T-helper 1 cell treated with Interleukin-12 subunit alpha and Interleukin-12 subunit beta and Interleukin-4 antibody, amounts not matched to agents 30 μg/mL and 1 μg/mL, for 36 hours (primary cell): ENCODE data around the gene TRIM62.
A peak's percentile ranks its signal among the peaks of the same experiment; 100 is the strongest.
"Not testable (repeated sequence)": the region's sequence is repeated elsewhere in the genome, so short reads cannot be mapped to it uniquely, and the experiment has no call there.

Experiments
- H3K27ac Mint-ChIP-seq: one replicate; pipeline ENCODE4 v1.8.0; 2021; ENCODE audit warnings: mild to moderate bottlenecking, mixed read lengths
- H3K27me3 Mint-ChIP-seq: one replicate; pipeline ENCODE4 v1.8.0; 2021; ENCODE audit warnings: low read depth, mixed read lengths
- H3K36me3 Mint-ChIP-seq: one replicate; pipeline ENCODE4 v1.8.0; 2021; ENCODE audit warnings: low read depth, mixed read lengths
- H3K4me1 Mint-ChIP-seq: one replicate; pipeline ENCODE4 v1.8.0; 2021; ENCODE audit warnings: low read depth, mixed read lengths
- H3K4me3 Mint-ChIP-seq: one replicate; pipeline ENCODE4 v1.8.0; 2021; ENCODE audit warnings: mild to moderate bottlenecking, moderate library complexity, mixed read lengths
- H3K9me3 Mint-ChIP-seq: one replicate; pipeline ENCODE4 v1.8.0; 2021; ENCODE audit warnings: mixed read lengths

TRIM62 gene

GRCh38 chr1:33122483-33123178 lies 59.2 kb downstream of the TRIM62 start:
- Mint-ChIP-seq H3K27ac (no peak overlapping the region), H3K36me3 (peaks cover 16% of the 10 kb centered on the region), H3K4me3 (no peak overlapping the region), H3K27me3 (no peaks in the 10 kb centered on the region), H3K4me1 (peaks cover 15% of the 10 kb centered on the region), H3K9me3 (no peaks in the 10 kb centered on the region)

GRCh38 chr1:33121728-33122127 lies 60.1 kb downstream of the TRIM62 start:
- Mint-ChIP-seq H3K27ac (no peak overlapping the region), H3K4me1 (peaks cover 12% of the 10 kb centered on the region), H3K9me3 (no peaks in the 10 kb centered on the region), H3K4me3 (no peak overlapping the region), H3K27me3 (no peaks in the 10 kb centered on the region), H3K36me3 (peaks cover 11% of the 10 kb centered on the region)

GRCh38 chr1:33120436-33121231 lies 61.2 kb downstream of the TRIM62 start:
- Mint-ChIP-seq H3K4me3 (no peak overlapping the region), H3K27me3 (no peaks in the 10 kb centered on the region), H3K9me3 (no peaks in the 10 kb centered on the region), H3K36me3 (peaks cover 7% of the 10 kb centered on the region), H3K27ac (no peak overlapping the region), H3K4me1 (peaks cover 4% of the 10 kb centered on the region)

GRCh38 chr1:33119532-33120217 lies 62.2 kb downstream of the TRIM62 start:
- Mint-ChIP-seq H3K9me3 (no peaks in the 10 kb centered on the region), H3K27ac (no peak overlapping the region), H3K4me1 (no peaks in the 10 kb centered on the region), H3K4me3 (no peak overlapping the region), H3K27me3 (no peaks in the 10 kb centered on the region), H3K36me3 (peaks cover 1% of the 10 kb centered on the region)

- Mint-ChIP-seq H3K36me3 (no peaks in the 10 kb centered on the region), H3K9me3 (no peaks in the 10 kb centered on the region), H3K27ac (peak overlapping the region; percentile 2), H3K4me1 (no peaks in the 10 kb centered on the region), H3K4me3 (no peak overlapping the region), H3K27me3 (no peaks in the 10 kb centered on the region)
These were observed 62.8 kb downstream of the TRIM62 start for GRCh38 chr1:33119050-33119449.

GRCh38 chr1:33118274-33118673 lies 63.6 kb downstream of the TRIM62 start:
- Mint-ChIP-seq H3K27me3 (no peaks in the 10 kb centered on the region), H3K36me3 (no peaks in the 10 kb centered on the region), H3K9me3 (no peaks in the 10 kb centered on the region), H3K4me3 (no peak overlapping the region), H3K27ac (peak overlapping the region; percentile 47), H3K4me1 (no peaks in the 10 kb centered on the region)

GRCh38 chr1:33117440-33118085 lies 64.3 kb downstream of the TRIM62 start:
- Mint-ChIP-seq H3K36me3 (no peaks in the 10 kb centered on the region), H3K9me3 (no peaks in the 10 kb centered on the region), H3K27ac (no peak overlapping the region), H3K27me3 (no peaks in the 10 kb centered on the region), H3K4me1 (no peaks in the 10 kb centered on the region), H3K4me3 (no peak overlapping the region)

GRCh38 chr1:33111965-33112364 lies 69.9 kb downstream of the TRIM62 start:
- peaks cover 4% of the 10 kb centered on the region for H3K4me1 Mint-ChIP-seq
- no peak overlapping the region for H3K27ac Mint-ChIP-seq
- peaks cover 5% of the 10 kb centered on the region for H3K36me3 Mint-ChIP-seq
- H3K9me3 Mint-ChIP-seq = peaks cover 12% of the 10 kb centered on the region
- peaks cover 3% of the 10 kb centered on the region for H3K27me3 Mint-ChIP-seq
- H3K4me3 Mint-ChIP-seq = no peak overlapping the region

- Mint-ChIP-seq H3K36me3 (peaks cover 9% of the 10 kb centered on the region), H3K27me3 (peaks cover 3% of the 10 kb centered on the region), H3K9me3 (peaks cover 12% of the 10 kb centered on the region), H3K27ac (no peak overlapping the region), H3K4me3 (no peak overlapping the region), H3K4me1 (peaks cover 4% of the 10 kb centered on the region)
These were observed 71.4 kb downstream of the TRIM62 start for GRCh38 chr1:33110477-33110876.

GRCh38 chr1:33100119-33100415 lies 81.8 kb downstream of the TRIM62 start:
- Mint-ChIP-seq H3K4me1 (peaks cover 56% of the 10 kb centered on the region), H3K36me3 (peaks cover 26% of the 10 kb centered on the region), H3K27ac (peak overlapping the region; percentile 96)
- H3K4me3 Mint-ChIP-seq, H3K27me3 Mint-ChIP-seq, H3K9me3 Mint-ChIP-seq: not testable (repeated sequence)

GRCh38 chr1:33099290-33100118 lies 82.3 kb downstream of the TRIM62 start:
- Mint-ChIP-seq H3K27me3 (no peaks in the 10 kb centered on the region), H3K9me3 (no peaks in the 10 kb centered on the region), H3K4me1 (peaks cover 62% of the 10 kb centered on the region), H3K4me3 (peak overlapping the region; percentile 81), H3K36me3 (peaks cover 26% of the 10 kb centered on the region), H3K27ac (peak overlapping the region; percentile 96)

- peak overlapping the region; percentile 96 for H3K27ac Mint-ChIP-seq
These were observed 83.5 kb downstream of the TRIM62 start for GRCh38 chr1:33098371-33098770.

GRCh38 chr1:33097762-33098161 lies 84.1 kb downstream of the TRIM62 start:
- Mint-ChIP-seq H3K27ac (peak overlapping the region; percentile 96), H3K36me3 (peaks cover 16% of the 10 kb centered on the region), H3K9me3 (no peaks in the 10 kb centered on the region), H3K27me3 (no peaks in the 10 kb centered on the region), H3K4me1 (peaks cover 56% of the 10 kb centered on the region), H3K4me3 (peak overlapping the region; percentile 81)

More at GRCh38 chr1:33098371-33098770, 83.5 kb downstream of the TRIM62 start:
- no peaks in the 10 kb centered on the region for H3K9me3 Mint-ChIP-seq
- peak overlapping the region; percentile 81 for H3K4me3 Mint-ChIP-seq
- peaks cover 22% of the 10 kb centered on the region for H3K36me3 Mint-ChIP-seq
- H3K4me1 Mint-ChIP-seq = peaks cover 62% of the 10 kb centered on the region
- H3K27me3 Mint-ChIP-seq = no peaks in the 10 kb centered on the region

GRCh38 chr1:33097137-33097611 lies 84.7 kb downstream of the TRIM62 start:
- H3K27me3 Mint-ChIP-seq = no peaks in the 10 kb centered on the region
- no peak overlapping the region for H3K4me3 Mint-ChIP-seq

More at GRCh38 chr1:33097137-33097611, 84.7 kb downstream of the TRIM62 start:
- peaks cover 53% of the 10 kb centered on the region for H3K4me1 Mint-ChIP-seq
- H3K9me3 Mint-ChIP-seq = no peaks in the 10 kb centered on the region
- peak overlapping the region; percentile 5 for H3K27ac Mint-ChIP-seq
- H3K36me3 Mint-ChIP-seq = peaks cover 12% of the 10 kb centered on the region
